Measurements from ENCODE around the gene KCNRG.
"Not testable (repeated sequence)": the region's sequence is repeated elsewhere in the genome, so short reads cannot be mapped to it uniquely, and the experiment has no call there.

KCNRG gene

DNA sequence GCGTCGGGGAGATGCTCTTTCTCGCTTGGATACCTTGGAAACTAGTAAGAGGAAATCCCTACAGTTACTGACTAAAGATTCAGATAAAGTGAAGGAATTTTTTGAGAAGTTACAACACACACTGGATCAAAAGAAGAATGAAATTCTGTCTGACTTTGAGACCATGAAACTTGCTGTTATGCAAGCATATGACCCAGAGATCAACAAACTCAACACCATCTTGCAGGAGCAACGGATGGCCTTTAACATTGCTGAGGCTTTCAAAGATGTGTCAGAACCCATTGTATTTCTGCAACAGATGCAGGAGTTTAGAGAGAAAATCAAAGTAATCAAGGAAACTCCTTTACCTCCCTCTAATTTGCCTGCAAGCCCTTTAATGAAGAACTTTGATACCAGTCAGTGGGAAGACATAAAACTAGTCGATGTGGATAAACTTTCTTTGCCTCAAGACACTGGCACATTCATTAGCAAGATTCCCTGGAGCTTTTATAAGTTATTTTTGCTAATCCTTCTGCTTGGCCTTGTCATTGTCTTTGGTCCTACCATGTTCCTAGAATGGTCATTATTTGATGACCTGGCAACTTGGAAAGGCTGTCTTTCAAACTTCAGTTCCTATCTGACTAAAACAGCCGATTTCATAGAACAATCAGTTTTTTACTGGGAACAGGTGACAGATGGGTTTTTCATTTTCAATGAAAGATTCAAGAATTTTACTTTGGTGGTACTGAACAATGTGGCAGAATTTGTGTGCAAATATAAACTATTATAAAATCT, 2.7 kb upstream of the KCNRG start:
- no peak for DNase-seq

DNA sequence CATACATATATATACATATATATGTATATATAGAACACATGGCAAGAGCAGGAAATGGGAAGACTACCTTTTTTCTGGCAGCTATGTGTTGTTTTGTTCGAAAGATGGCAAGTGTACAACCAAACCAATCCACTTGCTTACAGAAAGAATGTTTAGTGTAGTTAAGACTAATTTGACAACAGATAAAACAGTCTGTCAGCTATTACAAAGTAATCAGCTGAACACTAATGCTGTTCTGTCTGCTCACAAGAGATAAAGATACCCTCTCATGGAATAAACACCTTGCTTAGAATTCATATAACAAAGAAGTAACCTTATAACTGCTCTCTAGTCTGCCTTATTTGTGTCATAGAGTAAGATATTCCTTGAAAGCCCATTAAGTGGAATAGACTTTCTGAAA, 858 bp upstream of the KCNRG start:
- no peak for DNase-seq

- DNase-seq, result no peak
Observed at GRCh38 chr13:50015750-50016149, 506 bp downstream of the KCNRG start.

GRCh38 chr13:50016444-50016843, 1.2 kb downstream of the KCNRG start:
- DNase-seq, result no peak

GRCh38 chr13:50017819-50018218, 2.6 kb downstream of the KCNRG start:
- no peak for DNase-seq

GRCh38 chr13:50025436-50025835, 10.2 kb downstream of the KCNRG start:
- no peak for DNase-seq

DNA sequence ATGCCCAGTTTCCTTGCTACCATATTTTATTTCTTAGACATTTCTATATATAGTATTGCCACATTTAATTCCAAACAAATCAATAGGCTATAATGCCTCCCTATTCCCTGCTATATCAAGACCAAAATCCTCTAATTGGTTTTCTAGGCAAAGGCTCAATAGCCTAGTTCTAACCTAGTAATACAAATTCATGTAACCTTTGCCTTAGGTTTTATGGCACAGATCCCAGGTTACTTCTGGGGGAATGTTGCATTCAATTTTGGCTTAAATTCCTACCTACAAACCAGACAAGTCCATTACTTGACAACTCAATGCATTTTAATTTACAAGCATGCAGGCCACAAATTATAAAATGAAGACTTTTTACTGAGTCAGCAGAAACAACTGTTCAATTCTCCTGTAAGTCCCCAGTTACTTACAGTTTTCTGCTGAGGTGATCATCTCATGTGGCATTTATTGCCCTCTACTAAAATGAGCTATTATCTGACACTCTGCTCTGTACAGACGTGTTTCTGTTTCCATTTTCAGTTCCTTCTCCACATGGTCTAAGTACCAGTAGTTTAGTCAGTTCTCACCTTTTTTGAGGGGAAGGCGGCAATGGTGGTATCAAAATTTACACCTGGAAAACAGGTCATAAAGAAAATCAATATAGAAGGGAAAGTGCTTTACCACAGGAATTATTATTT, 11.7 kb downstream of the KCNRG start:
- no peak for DNase-seq

DNA sequence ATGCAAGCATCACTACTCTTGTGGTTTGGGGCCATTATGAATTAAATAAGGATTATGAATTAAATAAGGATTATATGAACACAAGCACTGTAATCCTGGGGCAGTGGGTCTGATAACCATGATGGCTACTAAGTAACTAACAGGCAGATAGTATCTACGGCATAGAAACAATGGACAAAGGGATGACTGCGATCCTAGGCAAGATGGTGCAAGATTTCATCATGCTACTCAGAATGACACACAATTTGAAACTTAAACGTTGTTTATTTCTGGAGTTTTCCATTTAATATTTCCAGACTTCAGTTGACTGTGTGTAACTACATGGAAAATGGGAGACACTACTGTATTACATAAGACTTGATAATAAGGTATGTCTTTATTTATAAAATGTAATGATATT, 15.1 kb downstream of the KCNRG start:
- DNase-seq, result no peak

GRCh38 chr13:50033725-50034124, 18.5 kb downstream of the KCNRG start:
- DNase-seq, result no peak

- DNase-seq, result no peak
Observed at GRCh38 chr13:50037788-50038187, 22.5 kb downstream of the KCNRG start.

DNA sequence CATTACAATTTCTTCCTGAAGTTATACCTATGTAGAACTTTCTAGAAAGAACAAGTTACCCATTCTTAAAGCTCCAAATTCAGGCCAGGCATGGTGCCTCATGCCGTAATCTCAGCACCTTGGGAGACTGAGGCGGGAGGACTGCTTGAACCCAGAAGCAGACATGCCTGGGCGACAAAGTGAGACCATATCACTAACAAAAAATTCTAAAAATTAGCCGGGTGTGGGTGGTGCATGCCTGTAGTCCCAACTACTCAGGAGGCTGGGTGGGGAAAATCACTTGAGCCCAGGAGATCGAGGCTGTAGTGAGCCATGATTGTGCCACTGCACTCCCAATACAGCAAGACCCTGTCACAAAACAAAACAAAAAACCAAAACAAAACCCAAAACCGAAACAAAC, 23.0 kb downstream of the KCNRG start:
- no peak for DNase-seq

DNA sequence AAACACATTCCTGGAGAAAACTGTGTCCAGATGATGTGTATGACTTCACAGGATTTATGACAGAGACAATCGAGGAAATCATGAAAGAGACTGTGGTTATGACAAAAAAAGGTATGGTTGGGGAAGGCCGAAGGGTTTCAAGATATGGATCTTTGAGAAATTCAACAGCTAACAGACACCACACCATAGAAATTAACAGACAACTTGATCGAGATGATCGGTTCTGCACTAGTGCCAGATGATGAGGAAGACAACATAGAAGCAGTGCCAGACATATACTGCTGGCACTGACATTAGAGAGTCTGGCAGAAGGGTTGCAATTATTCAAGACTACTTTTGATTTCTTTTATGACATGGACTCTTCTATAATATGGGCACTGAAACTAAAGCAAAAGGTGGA, 37.2 kb downstream of the KCNRG start:
- no peak for DNase-seq

- DNase-seq, result no peak
Observed at GRCh38 chr13:50053844-50054243, 38.6 kb downstream of the KCNRG start.

DNA sequence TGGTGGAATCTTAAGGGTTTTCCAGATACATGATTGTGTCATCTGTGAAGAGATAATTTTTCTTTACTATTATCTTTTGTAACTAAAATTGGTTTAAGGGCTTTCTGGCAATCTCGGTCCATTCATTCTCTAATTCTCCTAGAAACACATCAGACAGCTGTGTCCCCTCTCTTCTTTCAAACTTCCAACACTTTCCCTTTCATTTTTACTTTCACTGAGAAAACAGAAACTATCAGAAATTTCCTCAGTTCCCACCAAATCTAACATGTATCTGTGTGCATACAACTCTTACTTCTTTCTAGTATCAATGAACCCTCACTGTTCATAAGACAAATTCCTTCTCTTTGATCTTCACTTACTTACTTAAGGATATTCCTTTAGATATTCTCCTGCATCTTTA, 40.2 kb downstream of the KCNRG start:
- DNase-seq, result no peak

DNA sequence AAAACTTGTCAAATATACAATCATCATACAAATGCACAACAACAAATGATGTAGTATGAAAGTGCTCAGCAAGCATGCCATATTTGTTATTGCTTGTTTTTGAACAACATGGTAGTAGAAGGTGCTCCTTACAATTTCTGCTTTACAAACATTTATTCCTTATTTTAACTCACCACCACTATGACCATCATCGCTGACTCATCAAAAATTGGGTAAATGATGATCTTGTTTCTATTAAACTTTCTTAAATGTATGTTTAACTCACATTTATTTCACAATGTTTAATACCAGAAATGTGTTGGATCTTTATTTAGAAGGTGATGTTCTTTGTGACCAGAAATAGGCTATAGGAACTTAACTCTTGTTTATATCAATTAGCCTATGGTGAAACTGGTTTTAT, 45.5 kb downstream of the KCNRG start:
- no peak for DNase-seq

GRCh38 chr13:50062336-50062735, 47.1 kb downstream of the KCNRG start:
- not testable (repeated sequence) for DNase-seq

DNA sequence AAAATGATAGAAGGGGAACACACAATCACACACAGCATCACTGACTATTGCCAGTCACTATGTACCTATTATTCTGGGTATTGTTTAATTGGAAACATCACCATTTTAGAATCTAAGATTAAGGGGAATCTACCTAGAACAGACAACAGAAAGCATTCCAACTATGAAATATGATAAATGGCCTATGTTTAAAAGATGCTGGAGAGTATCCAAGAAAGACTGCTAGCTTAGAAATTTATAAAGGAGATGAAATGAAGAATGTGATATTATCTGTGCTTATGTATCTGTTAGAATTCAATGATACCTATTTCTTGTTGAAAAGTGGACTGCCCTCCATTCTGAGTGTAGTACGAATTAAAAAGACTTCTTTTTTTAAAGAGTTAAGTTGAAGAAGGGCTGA, 50.5 kb downstream of the KCNRG start:
- no peak for DNase-seq

GRCh38 chr13:50068508-50068907, 53.3 kb downstream of the KCNRG start:
- no peak for DNase-seq

- DNase-seq, result no peak
Observed at GRCh38 chr13:50069261-50069660, 54.0 kb downstream of the KCNRG start.

- no peak for DNase-seq
Observed at GRCh38 chr13:50070186-50070585, 54.9 kb downstream of the KCNRG start.

Data from activated CD4-positive, alpha-beta T cell treated with anti-CD3 and anti-CD28 coated beads for 4 hours (primary cell).